GM12878 (cell line): ENCODE results near the gene ENPP7. TPM values are rescaled to one million over a fixed set of nuclear protein-coding genes. Genes with fewer than 3 reads are reported as not detected.

Experiments
- ATF3 ChIP-seq: IDR thresholded peaks from 2 replicates; pipeline ENCODE4 v1.6.1; 2011; ENCODE audit warnings: low read depth, mild to moderate bottlenecking, low read length, moderate library complexity, borderline replicate concordance; ENCODE audit errors: extremely low read depth
- E4F1 ChIP-seq: fragments of 450-650 bp; IDR thresholded peaks from 2 replicates; pipeline ENCODE4 v1.6.1; 2018; ENCODE audit warnings: borderline replicate concordance, mild to moderate bottlenecking; ENCODE audit not compliant: partially characterized antibody
- ELK1 ChIP-seq: IDR thresholded peaks from 2 replicates; pipeline ENCODE4 v1.6.1; 2012; ENCODE audit warnings: low read depth, low read length, improper control_type of control experiment
- HCFC1 ChIP-seq: fragments of 150-350 bp; IDR thresholded peaks from 2 replicates; pipeline ENCODE4 v1.6.1; 2014; ENCODE audit warnings: low read length
- NFYA ChIP-seq: IDR thresholded peaks from 2 replicates; pipeline ENCODE4 v1.6.1; 2011; ENCODE audit warnings: low read depth, mild to moderate bottlenecking, low read length, improper control_type of control experiment, borderline replicate concordance
- NR2F1 ChIP-seq: fragments of 450-650 bp; conservative IDR thresholded peaks from 2 replicates; pipeline ENCODE4 v1.6.1; 2017; ENCODE audit warnings: mild to moderate bottlenecking
- PKNOX1 ChIP-seq: fragments of 450-650 bp; IDR thresholded peaks from 2 replicates; pipeline ENCODE4 v1.6.1; 2016; ENCODE audit warnings: mild to moderate bottlenecking
- SIN3A ChIP-seq: IDR thresholded peaks from 2 replicates; pipeline ENCODE4 v1.6.1; 2012; ENCODE audit warnings: low read depth, low read length, improper control_type of control experiment
- ZBTB33 ChIP-seq: fragments of 450-650 bp; IDR thresholded peaks from 2 replicates; pipeline ENCODE4 v1.6.1; 2017; ENCODE audit warnings: mild to moderate bottlenecking
- polyA plus RNA-seq, 11 experiments: library from polyadenylated mRNA; depleted of rRNA in 4 of 11; unstranded in 6 of 11; stranded (reverse) in 5 of 11; fragments of >200 nt; fragmentation: Nextera tagmentation in 4 of 11; fragmentation: Illumina TruSeq in 1 of 11; extraction: Ambion mirVana in 4 of 11; extraction: Trizol in 1 of 11; gene quantifications; 1 replicate in 1 of 11; 2 replicates in 10 of 11; pipeline versions ENCODE4 v1.2.1 to v1.2.3, GENCODE V29; 2011 to 2016; ENCODE audit warnings: inconsistent platforms in 2 of 11, missing spikeins in 2 of 11, low read depth in 1 of 11
- total RNA-seq, 4 experiments: library from RNA; depleted of rRNA in 3 of 4; stranded (reverse); fragments of >200 nt in 3 of 4; fragmentation: Illumina TruSeq in 1 of 4; extraction: Trizol in 1 of 4; gene quantifications; 2 replicates each; pipeline versions ENCODE4 v1.2.1 to v1.2.3, GENCODE V29; 2013 to 2021
- TF ChIP-seq, protein P1 (sequence below): IDR thresholded peaks from 2 replicates; pipeline ENCODE4 v1.6.1; 2012; ENCODE audit warnings: improper control_type of control experiment, low read depth, low read length; ENCODE audit not compliant: insufficient replicate concordance
- TF ChIP-seq, protein P2 (sequence below): fragments of 450-650 bp; formaldehyde crosslinking; IDR thresholded peaks from 2 replicates; pipeline ENCODE4 v1.5.0; 2022; ENCODE audit warnings: mild to moderate bottlenecking, missing genetic modification characterization

The ENPP7 gene
- total and polyA plus RNA-seq, 10 of the 15 experiments (the other 5 are each of a cell fraction or from before 2014, with no cell fraction given) = 0.04 to 0.41 (median 0.18) TPM; not detected in 1

GRCh38 chr17:79728169-79728907, 2.4 kb upstream of the ENPP7 start (continued):
- TF ChIP-seq, protein P1, sequence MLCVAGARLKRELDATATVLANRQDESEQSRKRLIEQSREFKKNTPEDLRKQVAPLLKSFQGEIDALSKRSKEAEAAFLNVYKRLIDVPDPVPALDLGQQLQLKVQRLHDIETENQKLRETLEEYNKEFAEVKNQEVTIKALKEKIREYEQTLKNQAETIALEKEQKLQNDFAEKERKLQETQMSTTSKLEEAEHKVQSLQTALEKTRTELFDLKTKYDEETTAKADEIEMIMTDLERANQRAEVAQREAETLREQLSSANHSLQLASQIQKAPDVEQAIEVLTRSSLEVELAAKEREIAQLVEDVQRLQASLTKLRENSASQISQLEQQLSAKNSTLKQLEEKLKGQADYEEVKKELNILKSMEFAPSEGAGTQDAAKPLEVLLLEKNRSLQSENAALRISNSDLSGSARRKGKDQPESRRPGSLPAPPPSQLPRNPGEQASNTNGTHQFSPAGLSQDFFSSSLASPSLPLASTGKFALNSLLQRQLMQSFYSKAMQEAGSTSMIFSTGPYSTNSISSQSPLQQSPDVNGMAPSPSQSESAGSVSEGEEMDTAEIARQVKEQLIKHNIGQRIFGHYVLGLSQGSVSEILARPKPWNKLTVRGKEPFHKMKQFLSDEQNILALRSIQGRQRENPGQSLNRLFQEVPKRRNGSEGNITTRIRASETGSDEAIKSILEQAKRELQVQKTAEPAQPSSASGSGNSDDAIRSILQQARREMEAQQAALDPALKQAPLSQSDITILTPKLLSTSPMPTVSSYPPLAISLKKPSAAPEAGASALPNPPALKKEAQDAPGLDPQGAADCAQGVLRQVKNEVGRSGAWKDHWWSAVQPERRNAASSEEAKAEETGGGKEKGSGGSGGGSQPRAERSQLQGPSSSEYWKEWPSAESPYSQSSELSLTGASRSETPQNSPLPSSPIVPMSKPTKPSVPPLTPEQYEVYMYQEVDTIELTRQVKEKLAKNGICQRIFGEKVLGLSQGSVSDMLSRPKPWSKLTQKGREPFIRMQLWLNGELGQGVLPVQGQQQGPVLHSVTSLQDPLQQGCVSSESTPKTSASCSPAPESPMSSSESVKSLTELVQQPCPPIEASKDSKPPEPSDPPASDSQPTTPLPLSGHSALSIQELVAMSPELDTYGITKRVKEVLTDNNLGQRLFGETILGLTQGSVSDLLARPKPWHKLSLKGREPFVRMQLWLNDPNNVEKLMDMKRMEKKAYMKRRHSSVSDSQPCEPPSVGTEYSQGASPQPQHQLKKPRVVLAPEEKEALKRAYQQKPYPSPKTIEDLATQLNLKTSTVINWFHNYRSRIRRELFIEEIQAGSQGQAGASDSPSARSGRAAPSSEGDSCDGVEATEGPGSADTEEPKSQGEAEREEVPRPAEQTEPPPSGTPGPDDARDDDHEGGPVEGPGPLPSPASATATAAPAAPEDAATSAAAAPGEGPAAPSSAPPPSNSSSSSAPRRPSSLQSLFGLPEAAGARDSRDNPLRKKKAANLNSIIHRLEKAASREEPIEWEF = no peak
- TF ChIP-seq ELK1 (0 out of 2 replicates have a peak, but pooled peaks have one; percentile 30), NR2F1 (no peak), E4F1 (no peak), ATF3 (peak; percentile 94; the same call in 1 of the 2 replicates), PKNOX1 (no peak), ZBTB33 (no peak), HCFC1 (peak; percentile 90), NFYA (no peak), SIN3A (no peak)
- TF ChIP-seq, protein P2, sequence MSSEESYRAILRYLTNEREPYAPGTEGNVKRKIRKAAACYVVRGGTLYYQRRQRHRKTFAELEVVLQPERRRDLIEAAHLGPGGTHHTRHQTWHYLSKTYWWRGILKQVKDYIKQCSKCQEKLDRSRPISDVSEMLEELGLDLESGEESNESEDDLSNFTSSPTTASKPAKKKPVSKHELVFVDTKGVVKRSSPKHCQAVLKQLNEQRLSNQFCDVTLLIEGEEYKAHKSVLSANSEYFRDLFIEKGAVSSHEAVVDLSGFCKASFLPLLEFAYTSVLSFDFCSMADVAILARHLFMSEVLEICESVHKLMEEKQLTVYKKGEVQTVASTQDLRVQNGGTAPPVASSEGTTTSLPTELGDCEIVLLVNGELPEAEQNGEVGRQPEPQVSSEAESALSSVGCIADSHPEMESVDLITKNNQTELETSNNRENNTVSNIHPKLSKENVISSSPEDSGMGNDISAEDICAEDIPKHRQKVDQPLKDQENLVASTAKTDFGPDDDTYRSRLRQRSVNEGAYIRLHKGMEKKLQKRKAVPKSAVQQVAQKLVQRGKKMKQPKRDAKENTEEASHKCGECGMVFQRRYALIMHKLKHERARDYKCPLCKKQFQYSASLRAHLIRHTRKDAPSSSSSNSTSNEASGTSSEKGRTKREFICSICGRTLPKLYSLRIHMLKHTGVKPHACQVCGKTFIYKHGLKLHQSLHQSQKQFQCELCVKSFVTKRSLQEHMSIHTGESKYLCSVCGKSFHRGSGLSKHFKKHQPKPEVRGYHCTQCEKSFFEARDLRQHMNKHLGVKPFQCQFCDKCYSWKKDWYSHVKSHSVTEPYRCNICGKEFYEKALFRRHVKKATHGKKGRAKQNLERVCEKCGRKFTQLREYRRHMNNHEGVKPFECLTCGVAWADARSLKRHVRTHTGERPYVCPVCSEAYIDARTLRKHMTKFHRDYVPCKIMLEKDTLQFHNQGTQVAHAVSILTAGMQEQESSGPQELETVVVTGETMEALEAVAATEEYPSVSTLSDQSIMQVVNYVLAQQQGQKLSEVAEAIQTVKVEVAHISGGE (CRISPR knock-in tag) = no peak
